Amniotic stem cell (primary cell): ENCODE measurements around the gene CORO1C.

Experiments
- DNase-seq: peaks from one replicate; lab custom pipeline; 2025; lab: John Stamatoyannopoulos, UW

Gene CORO1C

GRCh38 chr12:108724054-108724889, 7.0 kb downstream of the CORO1C start:
- DNase-seq: no peak

- peak; percentile 66 for DNase-seq
Observed at GRCh38 chr12:108722992-108723766, 8.1 kb downstream of the CORO1C start.

- no peak for DNase-seq
Observed at GRCh38 chr12:108722463-108722862, 8.9 kb downstream of the CORO1C start.

- DNase-seq: no peak
Observed at GRCh38 chr12:108721824-108722223, 9.5 kb downstream of the CORO1C start.

- no peak for DNase-seq
Observed at GRCh38 chr12:108720757-108721514, 10.4 kb downstream of the CORO1C start.

GRCh38 chr12:108717243-108717642, 14.1 kb downstream of the CORO1C start:
- no peak for DNase-seq

- no peak for DNase-seq
Observed at GRCh38 chr12:108714866-108715265, 16.5 kb downstream of the CORO1C start.

GRCh38 chr12:108713471-108713870, 17.8 kb downstream of the CORO1C start:
- no peak for DNase-seq

GRCh38 chr12:108712925-108713203, 18.5 kb downstream of the CORO1C start:
- DNase-seq: no peak

- no peak for DNase-seq
Observed at GRCh38 chr12:108712165-108712924, 19.0 kb downstream of the CORO1C start.

- no peak for DNase-seq
Observed at GRCh38 chr12:108711489-108712164, 19.7 kb downstream of the CORO1C start.

- DNase-seq: no peak
Observed at GRCh38 chr12:108709697-108710096, 21.6 kb downstream of the CORO1C start.

- no peak for DNase-seq
Observed at GRCh38 chr12:108704527-108704926, 26.8 kb downstream of the CORO1C start.

- DNase-seq: no peak
Observed at GRCh38 chr12:108702595-108703320, 28.6 kb downstream of the CORO1C start.

GRCh38 chr12:108701779-108702441, 29.4 kb downstream of the CORO1C start:
- DNase-seq: no peak

GRCh38 chr12:108700833-108701541, 30.3 kb downstream of the CORO1C start:
- DNase-seq: no peak

GRCh38 chr12:108699955-108700563, 31.3 kb downstream of the CORO1C start:
- no peak for DNase-seq

- DNase-seq: no peak
Observed at GRCh38 chr12:108697905-108698304, 33.4 kb downstream of the CORO1C start.

- DNase-seq: no peak
Observed at GRCh38 chr12:108696996-108697290, 34.4 kb downstream of the CORO1C start.
